ENCODE results near the gene IL17C.

- no peak for TF ChIP-seq MXI1 (conservative IDR thresholded peaks at IDR 0.05; ENCODE audit: poor library complexity, severe bottlenecking)
- TF ChIP-seq EZH2 (IDR thresholded peaks at IDR 0.05; ENCODE audit: borderline replicate concordance, insufficient read depth, low read length, poor library complexity, severe bottlenecking): no peak
- no peak for TF ChIP-seq CTCF (IDR thresholded peaks at IDR 0.05; ENCODE audit: poor library complexity, severe bottlenecking)
- TF ChIP-seq POLR2AphosphoS5 (IDR thresholded peaks at IDR 0.05): no peak
- no peak for TF ChIP-seq RAD21 (conservative IDR thresholded peaks at IDR 0.05)
- TF ChIP-seq SMC3 (conservative IDR thresholded peaks at IDR 0.05; ENCODE audit: poor library complexity): no peak
- TF ChIP-seq EP300 (conservative IDR thresholded peaks at IDR 0.05; ENCODE audit: poor library complexity, severe bottlenecking): no peak
- TF ChIP-seq TAF1 (IDR thresholded peaks at IDR 0.05; ENCODE audit: low read depth): no peak
These were observed 11.7 kb upstream of the IL17C start for GRCh38 chr16:88626646-88627045.

All from neural cell (in vitro differentiated cells).